ENCODE measurements around the gene FGD6.

DNA sequence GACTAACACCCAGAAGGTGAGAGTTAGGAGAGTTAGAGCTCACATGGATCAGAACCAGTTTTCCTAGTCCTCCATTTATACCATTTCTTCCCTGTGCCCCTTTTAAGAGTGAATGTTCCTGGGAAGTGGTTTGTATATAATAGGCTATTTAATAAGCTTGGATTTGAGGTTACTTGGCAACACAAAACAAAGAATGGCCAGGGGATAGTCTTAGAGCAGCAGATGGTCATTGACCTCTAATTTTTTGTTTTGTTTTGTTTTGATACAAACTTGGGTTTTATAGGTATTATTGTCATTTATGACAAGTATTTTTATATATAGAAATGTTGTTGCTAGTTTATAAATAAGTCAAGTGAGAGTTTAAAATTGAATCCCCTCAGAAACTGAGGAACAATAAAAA lies 36.1 kb upstream of the FGD6 start:
- no peak for TF ChIP-seq EP300 (IDR thresholded peaks at IDR 0.05)
- TF ChIP-seq, protein P1, sequence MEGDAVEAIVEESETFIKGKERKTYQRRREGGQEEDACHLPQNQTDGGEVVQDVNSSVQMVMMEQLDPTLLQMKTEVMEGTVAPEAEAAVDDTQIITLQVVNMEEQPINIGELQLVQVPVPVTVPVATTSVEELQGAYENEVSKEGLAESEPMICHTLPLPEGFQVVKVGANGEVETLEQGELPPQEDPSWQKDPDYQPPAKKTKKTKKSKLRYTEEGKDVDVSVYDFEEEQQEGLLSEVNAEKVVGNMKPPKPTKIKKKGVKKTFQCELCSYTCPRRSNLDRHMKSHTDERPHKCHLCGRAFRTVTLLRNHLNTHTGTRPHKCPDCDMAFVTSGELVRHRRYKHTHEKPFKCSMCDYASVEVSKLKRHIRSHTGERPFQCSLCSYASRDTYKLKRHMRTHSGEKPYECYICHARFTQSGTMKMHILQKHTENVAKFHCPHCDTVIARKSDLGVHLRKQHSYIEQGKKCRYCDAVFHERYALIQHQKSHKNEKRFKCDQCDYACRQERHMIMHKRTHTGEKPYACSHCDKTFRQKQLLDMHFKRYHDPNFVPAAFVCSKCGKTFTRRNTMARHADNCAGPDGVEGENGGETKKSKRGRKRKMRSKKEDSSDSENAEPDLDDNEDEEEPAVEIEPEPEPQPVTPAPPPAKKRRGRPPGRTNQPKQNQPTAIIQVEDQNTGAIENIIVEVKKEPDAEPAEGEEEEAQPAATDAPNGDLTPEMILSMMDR (IDR thresholded peaks at IDR 0.05): no peak

Measured in upper lobe of left lung (tissue), 4 donors.